Uterus (tissue), 4 donors: Measurements from ENCODE around the gene ORC4. TPM values are rescaled to one million over a fixed set of nuclear protein-coding genes. Genes with fewer than 3 reads are reported as not detected.

Source experiments
- DNase-seq, 2 donors: peaks; one replicate each; pipeline ENCODE4 v3.0.0-alpha.2; 2019 to 2020
- H3K27ac ChIP-seq, 2 donors: fragments of 200-600 bp; sonication (generic); 1 replicate in 1 of 2; 2 replicates in 1 of 2; pipeline ENCODE4 v1.5.1; 2016 to 2018
- H3K27me3 ChIP-seq, 2 donors: fragments of 200-600 bp; sonication (generic); one replicate each; pipeline ENCODE4 v1.5.1; 2018 to 2019; ENCODE audit warnings: control low read depth in 1 of 2
- H3K36me3 ChIP-seq, 2 donors: fragments of 200-600 bp; sonication (generic); one replicate each; pipeline ENCODE4 v1.5.1; 2019; ENCODE audit warnings: control low read depth in 1 of 2
- H3K4me1 ChIP-seq, 2 donors: fragments of 200-600 bp; sonication (generic); one replicate each; pipeline ENCODE4 v1.5.1; 2018 to 2019; ENCODE audit warnings: control low read depth in 1 of 2
- H3K4me3 ChIP-seq, 2 donors: fragments of 200-600 bp; sonication (generic); 1 replicate in 1 of 2; 2 replicates in 1 of 2; pipeline ENCODE4 v1.5.1; 2018 to 2019; ENCODE audit warnings: mild to moderate bottlenecking in 1 of 2
- H3K9me3 ChIP-seq, 2 donors: fragments of 200-600 bp; sonication (generic); one replicate each; pipeline ENCODE4 v1.5.1; 2019; ENCODE audit warnings: control low read depth in 1 of 2
- CTCF ChIP-seq, 4 experiments: fragments of 200-600 bp in 2 of 4; fragments of 450-650 bp in 2 of 4; sonication (generic) in 2 of 4; IDR thresholded peaks; one replicate each; pipeline ENCODE4 v1.5.1; 2016 to 2019; ENCODE audit warnings: antibody characterized with exemption in 4 of 4, mild to moderate bottlenecking in 2 of 4, moderate library complexity in 1 of 4
- POLR2A ChIP-seq, 2 donors: fragments of 450-650 bp; IDR thresholded peaks; one replicate each; pipeline ENCODE4 v1.6.1; 2016; ENCODE audit warnings: antibody characterized with exemption in 2 of 2, mild to moderate bottlenecking in 1 of 2, moderate library complexity in 1 of 2
- intact Hi-C: fragments of 100-400 bp; cut with DNase I; formaldehyde crosslinking; loops from one replicate; pipeline ENCODE4 v1.15.1; 2023; ENCODE audit warnings: low total_unique reads
- total RNA-seq, 4 donors: library from RNA; depleted of rRNA in 3 of 4; stranded (reverse); fragments of >200 nt in 3 of 4; gene quantifications; one replicate each; pipeline versions ENCODE4 v1.1.0 to v1.2.4, GENCODE V29; 2014 to 2023
- donor health status: DM: yes; HTN: yes; CAD: no.

ORC4 gene
- total RNA-seq, 4 donors from 2014 or later = 5.4 to 146 (median 65.0) TPM

GRCh38 chr2:147927053-147927588 lies 93.4 kb downstream of the ORC4 start:
- Histone ChIP-seq H3K27ac (no peak overlapping the region), H3K27me3 (no peaks in the 10 kb centered on the region), H3K36me3 (no peaks in the 10 kb centered on the region), H3K9me3 (no peaks in the 10 kb centered on the region), H3K4me1 (no peaks in the 10 kb centered on the region), H3K4me3 (no peak overlapping the region)
- intact Hi-C loops = no loop called here
- DNase-seq = no peak
- TF ChIP-seq CTCF (IDR thresholded peaks at IDR 0.05) = no peak
- TF ChIP-seq POLR2A (IDR thresholded peaks at IDR 0.05) = no peak

- Histone ChIP-seq H3K36me3 (no peaks in the 10 kb centered on the region), H3K4me3 (no peak overlapping the region), H3K4me1 (no peaks in the 10 kb centered on the region), H3K27ac (no peak overlapping the region), H3K27me3 (no peaks in the 10 kb centered on the region), H3K9me3 (no peaks in the 10 kb centered on the region)
- intact Hi-C loops = no loop called here
- no peak for TF ChIP-seq CTCF (IDR thresholded peaks at IDR 0.05)
- no peak for TF ChIP-seq POLR2A (IDR thresholded peaks at IDR 0.05)
- no peak for DNase-seq
Observed at GRCh38 chr2:147925886-147926285, 94.7 kb downstream of the ORC4 start.

- TF ChIP-seq CTCF (IDR thresholded peaks at IDR 0.05) (no peak), POLR2A (IDR thresholded peaks at IDR 0.05) (no peak)
- no peaks in the 10 kb centered on the region for H3K4me1 ChIP-seq
- no peaks in the 10 kb centered on the region for H3K27me3 ChIP-seq
- H3K36me3 ChIP-seq = no peaks in the 10 kb centered on the region
- DNase-seq = no peak
- H3K9me3 ChIP-seq = no peaks in the 10 kb centered on the region
- intact Hi-C loops = no loop called here
- H3K4me3 ChIP-seq = no peak overlapping the region
- no peak overlapping the region for H3K27ac ChIP-seq
Observed at GRCh38 chr2:147924647-147925046, 95.9 kb downstream of the ORC4 start.

GRCh38 chr2:147923846-147924245 lies 96.7 kb downstream of the ORC4 start:
- no peaks in the 10 kb centered on the region for H3K9me3 ChIP-seq
- TF ChIP-seq POLR2A (IDR thresholded peaks at IDR 0.05) (no peak), CTCF (IDR thresholded peaks at IDR 0.05) (no peak)
- no peaks in the 10 kb centered on the region for H3K4me1 ChIP-seq
- no peak for DNase-seq
- H3K27me3 ChIP-seq = no peaks in the 10 kb centered on the region
- intact Hi-C loops = no loop called here
- no peaks in the 10 kb centered on the region for H3K36me3 ChIP-seq
- no peak overlapping the region for H3K27ac ChIP-seq
- no peak overlapping the region for H3K4me3 ChIP-seq

- no peaks in the 10 kb centered on the region for H3K27me3 ChIP-seq
- no peak overlapping the region for H3K27ac ChIP-seq
- intact Hi-C loops = no loop called here
- no peaks in the 10 kb centered on the region for H3K4me1 ChIP-seq
- TF ChIP-seq CTCF (IDR thresholded peaks at IDR 0.05) (no peak), POLR2A (IDR thresholded peaks at IDR 0.05) (no peak)
- H3K4me3 ChIP-seq = no peak overlapping the region
- H3K9me3 ChIP-seq = no peaks in the 10 kb centered on the region
- no peak for DNase-seq
- no peaks in the 10 kb centered on the region for H3K36me3 ChIP-seq
Observed at GRCh38 chr2:147917161-147917560, 103.4 kb downstream of the ORC4 start.
